ENCODE results near the gene DYDC2.

DYDC2 gene

DNA sequence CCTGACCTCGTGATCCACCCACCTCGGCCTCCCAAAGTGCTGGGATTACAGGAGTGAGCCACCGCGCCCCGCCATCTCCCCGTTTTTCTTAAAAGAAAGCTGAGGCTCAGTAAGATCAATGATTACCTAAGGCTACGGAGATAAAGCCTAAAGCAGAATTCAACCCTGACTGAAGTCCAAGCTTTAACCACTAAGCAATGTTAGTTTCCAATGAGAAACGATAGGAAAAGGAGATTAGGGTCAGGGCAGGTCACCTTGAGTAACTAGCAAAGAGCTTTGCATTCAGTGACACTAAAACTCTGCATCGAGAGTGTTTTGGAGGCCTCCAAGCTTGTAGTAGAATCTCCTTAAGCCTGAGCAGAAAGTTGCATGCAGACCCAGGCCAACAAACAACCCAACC is 34.2 kb downstream of the DYDC2 start:
- no peak for TF ChIP-seq ZFX (IDR thresholded peaks at IDR 0.05; ENCODE audit: borderline replicate concordance)
- TF ChIP-seq, protein P1, sequence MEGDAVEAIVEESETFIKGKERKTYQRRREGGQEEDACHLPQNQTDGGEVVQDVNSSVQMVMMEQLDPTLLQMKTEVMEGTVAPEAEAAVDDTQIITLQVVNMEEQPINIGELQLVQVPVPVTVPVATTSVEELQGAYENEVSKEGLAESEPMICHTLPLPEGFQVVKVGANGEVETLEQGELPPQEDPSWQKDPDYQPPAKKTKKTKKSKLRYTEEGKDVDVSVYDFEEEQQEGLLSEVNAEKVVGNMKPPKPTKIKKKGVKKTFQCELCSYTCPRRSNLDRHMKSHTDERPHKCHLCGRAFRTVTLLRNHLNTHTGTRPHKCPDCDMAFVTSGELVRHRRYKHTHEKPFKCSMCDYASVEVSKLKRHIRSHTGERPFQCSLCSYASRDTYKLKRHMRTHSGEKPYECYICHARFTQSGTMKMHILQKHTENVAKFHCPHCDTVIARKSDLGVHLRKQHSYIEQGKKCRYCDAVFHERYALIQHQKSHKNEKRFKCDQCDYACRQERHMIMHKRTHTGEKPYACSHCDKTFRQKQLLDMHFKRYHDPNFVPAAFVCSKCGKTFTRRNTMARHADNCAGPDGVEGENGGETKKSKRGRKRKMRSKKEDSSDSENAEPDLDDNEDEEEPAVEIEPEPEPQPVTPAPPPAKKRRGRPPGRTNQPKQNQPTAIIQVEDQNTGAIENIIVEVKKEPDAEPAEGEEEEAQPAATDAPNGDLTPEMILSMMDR (IDR thresholded peaks at IDR 0.05): no peak
- no peak overlapping the region for H3K27ac ChIP-seq

DNA sequence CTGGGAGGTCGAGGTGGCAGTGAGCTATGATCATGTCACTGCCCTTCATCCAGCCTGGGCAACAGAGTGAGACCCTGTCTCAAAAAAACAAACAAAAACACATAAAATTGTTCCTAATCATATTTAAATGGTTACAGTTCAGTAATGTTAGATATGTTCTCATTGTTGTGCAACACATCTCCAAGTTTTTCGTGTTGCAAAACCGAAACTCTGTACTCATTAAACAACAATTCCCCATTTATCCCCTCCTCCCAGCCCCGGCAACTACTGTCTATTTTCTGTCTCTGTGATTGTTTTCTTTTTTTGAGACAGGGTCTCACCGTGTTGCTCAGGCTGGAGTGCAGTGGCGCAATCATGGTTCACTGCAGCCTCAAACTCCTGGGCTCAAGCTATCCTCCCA is 35.7 kb downstream of the DYDC2 start:
- no peak overlapping the region for H3K27ac ChIP-seq
- no peak for TF ChIP-seq ZFX (IDR thresholded peaks at IDR 0.05; ENCODE audit: borderline replicate concordance)
- TF ChIP-seq, protein P1 (IDR thresholded peaks at IDR 0.05): no peak

DNA sequence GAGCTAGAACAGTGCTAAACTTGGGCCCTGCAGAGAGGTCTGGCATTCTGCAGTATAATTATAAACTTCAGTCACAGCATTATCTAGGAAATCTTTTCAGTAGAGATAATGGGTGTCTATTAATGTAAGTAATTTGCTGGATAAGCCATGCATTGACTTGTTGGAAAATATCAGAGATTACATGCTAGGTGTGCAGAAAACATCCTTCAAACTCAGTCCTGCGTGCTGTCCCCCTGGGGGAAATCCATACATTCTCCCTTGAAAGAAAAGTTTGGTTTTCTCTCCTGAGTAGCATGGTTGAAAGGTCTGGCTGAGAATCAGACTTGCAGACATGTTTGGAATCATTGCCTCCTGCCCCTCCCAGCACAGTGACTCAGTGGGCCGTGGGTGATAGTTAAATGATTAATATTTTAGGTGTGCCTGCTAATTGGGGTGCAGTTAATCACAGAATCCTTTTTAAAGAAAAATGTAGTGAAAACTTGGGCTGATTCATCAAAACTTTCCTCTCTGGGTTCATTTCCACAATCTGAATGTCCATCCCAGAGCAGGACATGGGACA is 37.9 kb downstream of the DYDC2 start:
- no peak for TF ChIP-seq ZFX (IDR thresholded peaks at IDR 0.05; ENCODE audit: borderline replicate concordance)
- TF ChIP-seq, protein P1 (IDR thresholded peaks at IDR 0.05): no peak
- H3K27ac ChIP-seq: no peak overlapping the region

DNA sequence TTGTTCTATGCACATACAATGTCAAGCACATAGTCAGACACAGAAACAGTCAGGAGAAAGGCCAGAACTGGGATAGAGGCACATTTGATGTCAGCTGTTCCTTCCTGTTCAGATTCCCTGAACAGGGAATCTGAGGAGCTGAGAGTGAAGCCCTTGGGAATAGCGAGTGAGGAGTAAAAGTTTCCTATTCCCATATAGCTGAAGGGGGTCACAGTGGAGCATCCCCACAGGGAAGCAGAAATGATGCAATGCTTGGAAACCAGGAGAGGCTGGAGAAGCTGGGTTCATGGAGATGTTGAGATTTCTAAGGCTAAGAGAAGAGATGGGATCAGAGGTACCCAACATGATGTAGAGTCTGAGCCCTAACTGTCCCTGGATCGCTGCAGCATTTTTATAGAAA is 40.4 kb downstream of the DYDC2 start:
- TF ChIP-seq, protein P1 (IDR thresholded peaks at IDR 0.05): no peak
- no peak for TF ChIP-seq ZFX (IDR thresholded peaks at IDR 0.05; ENCODE audit: borderline replicate concordance)
- H3K27ac ChIP-seq: no peak overlapping the region

- TF ChIP-seq, protein P1 (IDR thresholded peaks at IDR 0.05): no peak
- TF ChIP-seq ZFX (IDR thresholded peaks at IDR 0.05; ENCODE audit: borderline replicate concordance): no peak
- no peak overlapping the region for H3K27ac ChIP-seq
Observed at GRCh38 chr10:80400136-80400804, 43.7 kb downstream of the DYDC2 start.

DNA sequence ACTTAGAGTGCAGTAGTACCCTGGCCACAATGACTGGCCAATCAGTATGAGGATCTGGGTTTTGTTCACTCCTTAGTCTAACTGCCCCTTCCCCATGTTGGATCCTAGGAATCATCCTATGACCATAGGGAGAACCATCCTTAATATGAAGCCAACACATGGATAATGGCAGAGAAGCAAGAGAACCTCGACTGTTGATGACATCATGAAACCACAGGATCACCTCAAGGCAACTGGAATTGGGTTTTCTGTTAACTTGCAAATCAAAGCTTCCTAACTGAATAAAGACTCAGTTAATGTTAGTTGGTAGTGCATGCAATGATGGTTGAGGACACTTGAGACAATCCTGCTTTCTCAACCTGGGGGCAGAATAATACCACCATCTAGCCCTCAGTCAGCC is 48.5 kb downstream of the DYDC2 start:
- TF ChIP-seq, protein P1 (IDR thresholded peaks at IDR 0.05): no peak
- no peak for TF ChIP-seq ZFX (IDR thresholded peaks at IDR 0.05; ENCODE audit: borderline replicate concordance)
- no peak overlapping the region for H3K27ac ChIP-seq

DNA sequence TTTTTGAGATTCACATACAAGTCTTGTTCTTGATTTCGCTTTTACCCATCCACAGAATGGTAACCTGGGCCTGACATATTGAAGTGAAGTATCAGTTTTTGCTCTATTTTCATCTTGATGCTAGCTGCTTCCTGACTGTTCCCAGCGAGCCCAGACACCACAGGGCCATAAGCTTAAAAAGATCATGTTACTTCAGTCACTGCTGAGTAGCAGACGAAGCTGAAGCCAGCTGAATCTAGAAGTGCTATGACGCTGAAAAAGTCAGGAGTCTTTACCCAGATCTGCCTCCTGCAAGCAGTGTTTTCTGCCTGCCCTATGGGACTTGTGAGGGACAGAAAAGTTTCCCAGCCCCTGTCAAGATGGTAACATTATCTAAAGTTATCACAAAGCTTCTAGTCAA is 49.0 kb downstream of the DYDC2 start:
- no peak overlapping the region for H3K27ac ChIP-seq
- no peak for TF ChIP-seq ZFX (IDR thresholded peaks at IDR 0.05; ENCODE audit: borderline replicate concordance)
- TF ChIP-seq, protein P1 (IDR thresholded peaks at IDR 0.05): no peak

Measured in 22Rv1 (cell line).